WTC11 (cell line): ENCODE results near the gene ZSCAN20. TPM values are rescaled to one million over a fixed set of nuclear protein-coding genes. Genes with fewer than 3 reads are reported as not detected.

Source experiments
- ATAC-seq: fragments of 200-7000 bp; cut with Tn5 transposase; 2 replicates; pipeline ENCODE4 v1.10.0; 2021; ENCODE audit warnings: mild to moderate bottlenecking, moderate library complexity
- CTCF ChIA-PET: fragments of 300-600 bp; sonication (Branson Sonifier 250); formaldehyde crosslinking; loops from one replicate; lab custom pipeline; 2021; ENCODE audit warnings: antibody characterized with exemption; lab: Charles Lee
- POLR2A ChIA-PET: fragments of 350-600 bp; sonication (Branson Sonifier 250); formaldehyde crosslinking; loops from one replicate; lab custom pipeline; 2021; ENCODE audit warnings: antibody characterized with exemption; lab: Charles Lee
- DNase-seq: peaks from one replicate; pipeline ENCODE4 v3.0.0; 2021; ENCODE audit warnings: low spot score
- H3K27ac Mint-ChIP-seq: 2 replicates; pipeline ENCODE4 v1.8.0; 2021; ENCODE audit warnings: mixed read lengths
- H3K27me3 Mint-ChIP-seq: 2 replicates; pipeline ENCODE4 v1.8.0; 2021; ENCODE audit warnings: low read depth, mild to moderate bottlenecking, moderate library complexity, mixed read lengths
- H3K36me3 Mint-ChIP-seq: 2 replicates; pipeline ENCODE4 v1.8.0; 2021; ENCODE audit warnings: mixed read lengths
- H3K4me1 Mint-ChIP-seq: 2 replicates; pipeline ENCODE4 v1.8.0; 2022; ENCODE audit warnings: mixed read lengths
- H3K4me3 Mint-ChIP-seq: 2 replicates; pipeline ENCODE4 v1.8.0; 2021; ENCODE audit warnings: mild to moderate bottlenecking, moderate library complexity, mixed read lengths
- H3K9me3 Mint-ChIP-seq: 2 replicates; pipeline ENCODE4 v1.8.0; 2021; ENCODE audit warnings: mixed read lengths
- ARID4B ChIP-seq: sonication (generic); formaldehyde crosslinking; IDR thresholded peaks from 2 replicates; pipeline ENCODE4 v1.8.0; 2023; ENCODE audit warnings: missing genetic modification reagents, mild to moderate bottlenecking, borderline replicate concordance
- E2F1 ChIP-seq: sonication (generic); formaldehyde crosslinking; IDR thresholded peaks from 2 replicates; pipeline ENCODE4 v1.8.0; 2022; ENCODE audit warnings: mild to moderate bottlenecking, missing genetic modification reagents
- E2F4 ChIP-seq: sonication (generic); formaldehyde crosslinking; IDR thresholded peaks from 2 replicates; pipeline ENCODE4 v1.8.1; 2022; ENCODE audit warnings: low read depth, mild to moderate bottlenecking, moderate library complexity, missing genetic modification reagents, borderline replicate concordance
- E2F5 ChIP-seq: sonication (generic); formaldehyde crosslinking; IDR thresholded peaks from 2 replicates; pipeline ENCODE4 v1.8.1; 2022; ENCODE audit warnings: mild to moderate bottlenecking, moderate library complexity, missing genetic modification reagents
- GRHL2 ChIP-seq: fragments of 250-450 bp; sonication (Bioruptor Pico); IDR thresholded peaks from 2 replicates; pipeline ENCODE4 v1.8.0; 2022; ENCODE audit warnings: mild to moderate bottlenecking, moderate library complexity; ENCODE audit not compliant: insufficient replicate concordance, severe bottlenecking
- IRF1 ChIP-seq: sonication (generic); formaldehyde crosslinking; IDR thresholded peaks from 2 replicates; pipeline ENCODE4 v1.8.0; 2023; ENCODE audit warnings: missing genetic modification reagents
- KAT7 ChIP-seq: sonication (generic); formaldehyde crosslinking; IDR thresholded peaks from 2 replicates; pipeline ENCODE4 v1.8.1; 2023; ENCODE audit warnings: missing genetic modification reagents, mild to moderate bottlenecking, borderline replicate concordance
- NR2C2 ChIP-seq: sonication (generic); formaldehyde crosslinking; IDR thresholded peaks from 2 replicates; pipeline ENCODE4 v1.8.0; 2022; ENCODE audit warnings: mild to moderate bottlenecking, missing genetic modification reagents
- NR3C1 ChIP-seq: sonication (generic); formaldehyde crosslinking; conservative IDR thresholded peaks from 2 replicates; pipeline ENCODE4 v1.8.1; 2023; ENCODE audit warnings: low read depth, mild to moderate bottlenecking, missing genetic modification reagents
- RORB ChIP-seq: fragments of 250-450 bp; sonication (Bioruptor Pico); IDR thresholded peaks from 2 replicates; pipeline ENCODE4 v1.9.0; 2021; ENCODE audit warnings: mild to moderate bottlenecking
- ZBTB21 ChIP-seq: sonication (generic); formaldehyde crosslinking; IDR thresholded peaks from 2 replicates; pipeline ENCODE4 v1.8.1; 2023; ENCODE audit warnings: mild to moderate bottlenecking, missing genetic modification reagents, borderline replicate concordance
- ZNF281 ChIP-seq: sonication (generic); formaldehyde crosslinking; IDR thresholded peaks from 2 replicates; pipeline ENCODE4 v1.8.0; 2023; ENCODE audit warnings: mild to moderate bottlenecking, missing genetic modification reagents
- ZNF317 ChIP-seq: sonication (generic); formaldehyde crosslinking; IDR thresholded peaks from 2 replicates; pipeline ENCODE4 v1.8.1; 2023; ENCODE audit warnings: low read depth, mild to moderate bottlenecking, moderate library complexity, missing genetic modification reagents, borderline replicate concordance
- total RNA-seq: library from RNA; stranded (reverse); gene quantifications from 3 replicates; pipeline ENCODE4 v1.2.3, GENCODE V29; 2021

The ZSCAN20 gene
- total RNA-seq, 1 experiment from 2014 or later, result 3.7 TPM

- no peak for TF ChIP-seq E2F4 (CRISPR knock-in tag)
Observed at GRCh38 chr1:33466159-33466558, 6.3 kb upstream of the ZSCAN20 start (continued).

- Mint-ChIP-seq H3K36me3 (no peaks in the 10 kb centered on the region), H3K4me3 (no peak overlapping the region), H3K27me3 (peaks cover 9% of the 10 kb centered on the region), H3K9me3 (no peaks in the 10 kb centered on the region), H3K27ac (no peak overlapping the region), H3K4me1 (peaks cover 17% of the 10 kb centered on the region)
- no peak for ATAC-seq
- ChIA-PET CTCF (interaction anchor here (1.1 to 4.0 kb wide), 5 partner anchors 13 to 330 kb away, joined by 3 to 19 read pairs (median 5); no protein-coding TSS in a partner anchor), POLR2A (no interaction called here)
- no peak for TF ChIP-seq NR3C1 (CRISPR knock-in tag)
- no peak for DNase-seq
Observed at GRCh38 chr1:33468011-33468410, 4.4 kb upstream of the ZSCAN20 start.

- no peaks in the 10 kb centered on the region for H3K9me3 Mint-ChIP-seq
- POLR2A ChIA-PET, result no interaction called here
- DNase-seq (no peak), ATAC-seq (no peak)
- CTCF ChIA-PET, result interaction anchor here (1.1 to 4.0 kb wide), 5 partner anchors 13 to 331 kb away, joined by 3 to 19 read pairs (median 5); no protein-coding TSS in a partner anchor
- TF ChIP-seq ZNF281 (CRISPR knock-in tag) (no peak), IRF1 (no peak), E2F5 (no peak), NR3C1 (CRISPR knock-in tag) (no peak), NR2C2 (no peak), ZBTB21 (no peak), RORB (CRISPR knock-in tag) (no peak), ZNF317 (CRISPR knock-in tag) (no peak), ARID4B (CRISPR knock-in tag) (no peak), GRHL2 (no peak), E2F1 (no peak), KAT7 (CRISPR knock-in tag) (no peak)
- no peak overlapping the region for H3K4me3 Mint-ChIP-seq
- no peaks in the 10 kb centered on the region for H3K36me3 Mint-ChIP-seq
- H3K27ac Mint-ChIP-seq, result no peak overlapping the region
- H3K4me1 Mint-ChIP-seq, result peaks cover 22% of the 10 kb centered on the region
- peaks cover 9% of the 10 kb centered on the region for H3K27me3 Mint-ChIP-seq
Observed at GRCh38 chr1:33468531-33468930, 3.9 kb upstream of the ZSCAN20 start.
